Stimulated activated effector memory CD8-positive, alpha-beta T cell treated with anti-CD3 and anti-CD28 coated beads, Interleukin-12 subunit alpha, Interleukin-12 subunit beta, amount 100 ng/mL, for 72 hours (primary cell): ENCODE measurements around the gene ACBD5.
"Not testable (repeated sequence)": the region's sequence is repeated elsewhere in the genome, so short reads cannot be mapped to it uniquely, and the experiment has no call there.

ENCODE experiments used
- ATAC-seq: fragments of 150-1000 bp; cut with Tn5 transposase; 2 replicates; pipeline ENCODE4 v1.10.0; 2021
- DNase-seq, 2 donors: peaks; one replicate each; pipeline ENCODE4 v3.0.0; 2021 to 2022; ENCODE audit warnings: low spot score in 2 of 2
- H3K27ac Mint-ChIP-seq: one replicate; pipeline ENCODE4 v1.8.0; 2022; ENCODE audit warnings: mild to moderate bottlenecking, mixed read lengths
- H3K36me3 Mint-ChIP-seq: one replicate; pipeline ENCODE4 v1.8.0; 2022; ENCODE audit warnings: mild to moderate bottlenecking, mixed read lengths
- H3K4me1 Mint-ChIP-seq: one replicate; pipeline ENCODE4 v1.8.0; 2022; ENCODE audit warnings: mixed read lengths
- H3K4me3 Mint-ChIP-seq: one replicate; pipeline ENCODE4 v1.8.0; 2022; ENCODE audit warnings: mild to moderate bottlenecking, mixed read lengths
- H3K9me3 Mint-ChIP-seq: one replicate; pipeline ENCODE4 v1.8.0; 2022; ENCODE audit warnings: mixed read lengths

ACBD5 gene

DNA sequence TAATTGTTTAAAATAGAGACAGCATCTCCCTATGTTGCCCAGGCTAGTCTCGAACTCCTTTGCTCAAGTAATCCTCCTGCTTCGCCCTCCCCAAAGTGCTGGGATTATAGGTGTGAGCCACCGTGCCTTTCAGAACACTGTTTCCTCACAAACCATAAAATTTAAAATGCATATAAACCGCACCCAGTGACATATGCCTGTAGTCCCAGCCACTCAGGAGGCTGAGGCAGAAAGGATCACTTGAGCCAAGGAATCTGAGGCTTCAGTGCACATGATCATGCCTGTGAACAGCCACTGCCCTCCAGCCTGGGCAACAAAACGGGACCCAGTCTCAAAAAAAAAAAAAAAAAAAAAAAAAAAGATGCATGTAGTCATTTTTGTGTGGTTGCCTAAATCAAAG, 36.8 kb downstream of the ACBD5 start:
- Mint-ChIP-seq H3K4me1 (no peaks in the 10 kb centered on the region), H3K27ac (no peak overlapping the region), H3K36me3 (peaks cover 95% of the 10 kb centered on the region), H3K4me3 (no peak overlapping the region), H3K9me3 (no peaks in the 10 kb centered on the region)
- no peak for ATAC-seq
- no peak for DNase-seq

DNA sequence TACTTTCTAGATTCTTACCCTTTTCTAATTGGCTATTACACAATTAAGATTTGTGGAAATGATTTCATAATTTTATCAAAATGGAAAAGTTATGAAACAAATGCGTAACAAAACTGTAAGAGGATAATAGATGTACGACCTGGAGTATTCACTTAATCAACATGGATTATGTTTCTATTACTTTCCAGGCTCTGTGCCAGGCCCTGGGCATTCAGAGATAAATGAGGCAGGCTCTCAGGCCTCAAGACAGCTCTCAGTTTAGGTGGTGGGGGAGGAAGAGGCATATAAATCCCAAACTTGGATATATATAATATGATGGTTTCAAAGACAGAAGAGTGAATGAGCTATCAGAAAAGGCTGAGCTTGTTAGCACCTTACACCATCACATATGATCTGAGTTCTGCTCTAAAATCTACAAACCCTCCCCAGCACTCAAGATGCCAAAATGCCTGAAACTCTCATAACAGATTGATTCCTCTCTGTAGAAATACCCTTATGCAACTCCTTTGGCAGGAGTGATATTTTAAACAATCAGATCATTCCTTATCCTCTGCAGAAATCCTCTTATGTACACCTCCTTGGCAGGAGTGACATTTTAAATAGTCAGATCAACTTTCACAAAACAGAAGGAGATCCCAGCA, 42.5 kb downstream of the ACBD5 start:
- peak overlapping the region; percentile 8 for H3K27ac Mint-ChIP-seq
- no peaks in the 10 kb centered on the region for H3K4me1 Mint-ChIP-seq
- H3K36me3 Mint-ChIP-seq = peaks cover 81% of the 10 kb centered on the region
- no peak overlapping the region for H3K4me3 Mint-ChIP-seq
- DNase-seq (peak in 1 of 2 donors; percentile 26), ATAC-seq (no peak)
- no peaks in the 10 kb centered on the region for H3K9me3 Mint-ChIP-seq

DNA sequence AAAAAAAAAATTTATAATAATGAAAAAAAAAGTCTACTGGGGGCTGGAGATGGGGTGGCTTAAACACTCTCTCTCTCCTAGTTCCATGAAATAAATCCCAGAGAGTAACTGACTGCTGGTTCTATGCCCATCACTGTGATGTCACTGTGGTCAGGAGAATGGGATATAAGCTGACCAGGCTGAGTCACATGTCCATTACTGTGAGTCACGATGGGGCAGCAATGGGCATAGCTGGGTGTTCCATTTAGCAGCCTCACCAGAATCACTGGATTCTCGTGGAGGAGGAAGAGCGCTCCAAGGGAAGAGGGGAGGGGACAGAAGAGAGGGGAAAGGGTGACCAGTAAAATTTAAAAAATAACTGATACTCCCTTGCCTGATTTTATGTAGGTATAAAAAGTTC, 48.3 kb downstream of the ACBD5 start:
- Mint-ChIP-seq H3K4me1 (no peaks in the 10 kb centered on the region), H3K27ac (no peak overlapping the region), H3K36me3 (peaks cover 39% of the 10 kb centered on the region), H3K4me3 (no peak overlapping the region), H3K9me3 (no peaks in the 10 kb centered on the region)
- ATAC-seq (no peak), DNase-seq (peak in 1 of 2 donors; percentile 26)

DNA sequence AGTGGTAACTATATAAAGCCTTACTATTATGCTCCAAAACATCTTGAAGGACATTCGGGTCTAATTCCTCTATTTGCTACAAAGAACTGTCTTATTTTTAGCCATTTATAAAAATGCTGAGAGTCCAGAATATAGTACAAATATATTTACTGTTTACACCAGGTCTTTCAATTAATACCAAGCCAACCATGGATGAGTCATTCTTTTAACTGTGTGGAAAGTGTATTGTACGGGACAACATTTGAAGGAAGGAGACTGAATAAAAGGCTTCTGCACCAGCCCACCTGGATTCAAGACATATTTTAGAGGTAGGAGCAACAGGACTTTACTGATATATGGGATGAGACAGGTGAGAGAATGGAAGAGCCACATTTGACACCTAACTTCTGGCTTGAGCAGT, 50.1 kb downstream of the ACBD5 start:
- Mint-ChIP-seq H3K4me3 (no peak overlapping the region), H3K36me3 (peaks cover 39% of the 10 kb centered on the region), H3K4me1 (no peaks in the 10 kb centered on the region), H3K9me3 (no peaks in the 10 kb centered on the region), H3K27ac (no peak overlapping the region)
- ATAC-seq (no peak), DNase-seq (no peak)

DNA sequence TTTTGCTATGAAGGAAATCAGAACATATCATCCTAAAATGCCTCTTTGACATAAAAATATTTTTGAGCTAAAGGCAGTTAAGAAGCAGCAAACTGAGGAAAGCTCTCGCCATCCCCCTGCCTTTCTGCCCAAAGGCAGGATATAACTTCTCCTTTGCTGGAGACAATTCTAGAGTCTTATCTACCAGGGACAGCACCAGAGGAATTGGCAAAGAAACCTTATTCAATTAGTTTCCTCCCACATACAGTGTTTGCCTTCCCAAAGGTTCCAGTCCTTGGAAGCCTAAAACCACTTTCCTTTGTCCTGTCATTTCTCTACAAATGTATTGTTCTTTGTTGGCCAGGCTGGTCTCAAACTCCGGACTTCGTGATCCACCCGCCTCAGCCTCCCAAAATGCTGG, 51.7 kb downstream of the ACBD5 start:
- H3K27ac Mint-ChIP-seq = no peak overlapping the region
- DNase-seq (no peak), ATAC-seq (no peak)
- peaks cover 46% of the 10 kb centered on the region for H3K36me3 Mint-ChIP-seq
- H3K4me3 Mint-ChIP-seq = no peak overlapping the region
- no peaks in the 10 kb centered on the region for H3K9me3 Mint-ChIP-seq
- H3K4me1 Mint-ChIP-seq = no peaks in the 10 kb centered on the region

DNA sequence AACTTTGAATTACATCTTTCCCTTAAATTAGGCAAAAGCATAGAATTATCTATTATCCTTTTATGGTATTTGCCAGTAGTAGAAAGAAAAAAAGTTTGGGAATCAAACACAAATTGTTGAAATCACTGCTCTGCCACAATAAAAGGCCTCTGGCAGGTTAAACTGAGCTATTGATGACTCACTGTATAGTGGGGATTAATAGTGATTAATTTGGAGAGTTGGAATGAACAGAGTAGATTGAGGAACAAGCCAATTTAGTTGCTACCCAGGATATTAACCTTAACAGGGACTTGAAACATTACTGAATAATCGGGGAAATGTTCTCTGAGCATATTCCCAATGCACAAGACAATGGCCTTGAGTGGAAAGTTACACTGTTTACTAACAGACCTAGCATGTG, 52.3 kb downstream of the ACBD5 start:
- no peak for DNase-seq
- H3K9me3 Mint-ChIP-seq = no peaks in the 10 kb centered on the region
- no peak overlapping the region for H3K4me3 Mint-ChIP-seq
- no peak for ATAC-seq
- H3K27ac Mint-ChIP-seq = no peak overlapping the region
- peaks cover 47% of the 10 kb centered on the region for H3K36me3 Mint-ChIP-seq
- no peaks in the 10 kb centered on the region for H3K4me1 Mint-ChIP-seq

DNA sequence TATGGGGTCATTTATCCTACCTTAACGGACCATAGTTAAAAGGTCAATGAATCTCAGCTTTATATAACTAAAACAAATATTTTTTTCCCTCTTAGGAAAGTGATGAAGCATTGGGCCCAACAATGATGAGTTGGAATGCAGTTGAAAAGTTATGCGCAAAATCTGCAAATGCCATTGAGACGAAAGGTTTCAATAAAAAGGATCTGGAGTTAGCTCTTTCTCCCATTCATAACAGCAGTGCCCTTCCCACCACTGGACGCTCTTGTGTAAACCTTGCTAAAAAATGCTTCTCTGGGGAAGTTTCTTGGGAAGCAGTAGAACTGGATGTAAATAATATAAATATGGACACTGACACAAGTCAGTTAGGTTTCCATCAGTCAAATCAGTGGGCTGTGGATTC, 70.7 kb downstream of the ACBD5 start:
- Mint-ChIP-seq H3K4me1 (peaks cover 11% of the 10 kb centered on the region), H3K27ac (no peak overlapping the region), H3K36me3 (peaks cover 100% of the 10 kb centered on the region), H3K9me3 (no peaks in the 10 kb centered on the region), H3K4me3 (no peak overlapping the region)
- DNase-seq = peak in 1 of 2 donors; percentile 28
- ATAC-seq = no peak

DNA sequence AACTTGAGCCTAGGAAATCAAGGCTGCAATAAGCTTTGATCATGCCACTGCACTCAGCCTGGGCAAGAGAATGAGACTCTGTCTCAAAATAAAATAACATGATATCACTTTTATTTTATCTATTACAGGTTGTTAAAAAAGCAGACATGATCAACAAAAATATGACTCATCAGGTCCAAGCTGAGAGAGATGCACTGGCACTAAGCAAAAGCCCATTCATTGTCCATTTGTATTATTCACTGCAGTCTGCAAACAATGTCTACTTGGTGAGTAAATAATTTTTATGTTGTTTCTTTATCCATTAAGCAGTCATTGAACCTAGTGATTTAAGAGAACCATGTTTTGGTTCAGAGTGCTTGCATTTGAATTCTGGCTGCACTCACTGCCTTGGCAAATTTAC, 82.2 kb downstream of the ACBD5 start:
- H3K9me3 Mint-ChIP-seq = no peaks in the 10 kb centered on the region
- H3K36me3 Mint-ChIP-seq = peaks cover 100% of the 10 kb centered on the region
- H3K4me1 Mint-ChIP-seq = peaks cover 30% of the 10 kb centered on the region
- no peak overlapping the region for H3K27ac Mint-ChIP-seq
- DNase-seq = no peak
- no peak for ATAC-seq
- H3K4me3 Mint-ChIP-seq = peak overlapping the region; percentile 95

DNA sequence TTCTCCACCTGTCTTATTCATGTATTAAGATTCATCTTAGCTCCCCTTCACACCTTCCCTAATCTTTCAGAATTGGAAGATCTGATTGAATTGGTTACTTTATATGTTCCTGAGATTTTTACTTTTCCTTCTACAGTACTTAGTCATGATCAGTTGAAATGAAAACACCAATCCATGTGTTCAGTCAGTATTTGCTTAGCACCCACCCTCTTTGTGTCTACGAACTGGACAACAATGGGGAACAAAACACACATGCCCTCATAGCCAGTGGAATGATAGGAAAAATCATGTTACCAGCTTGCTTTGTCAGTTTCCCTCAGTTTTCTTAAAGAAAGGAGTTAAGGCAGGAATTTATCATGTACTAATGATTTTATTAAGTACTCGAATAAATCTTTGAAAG, 83.4 kb downstream of the ACBD5 start:
- peaks cover 100% of the 10 kb centered on the region for H3K36me3 Mint-ChIP-seq
- H3K27ac Mint-ChIP-seq = peak overlapping the region; percentile 100
- peaks cover 40% of the 10 kb centered on the region for H3K4me1 Mint-ChIP-seq
- ATAC-seq (no peak), DNase-seq (no peak)
- H3K4me3 Mint-ChIP-seq = peak overlapping the region; percentile 95
- no peaks in the 10 kb centered on the region for H3K9me3 Mint-ChIP-seq

DNA sequence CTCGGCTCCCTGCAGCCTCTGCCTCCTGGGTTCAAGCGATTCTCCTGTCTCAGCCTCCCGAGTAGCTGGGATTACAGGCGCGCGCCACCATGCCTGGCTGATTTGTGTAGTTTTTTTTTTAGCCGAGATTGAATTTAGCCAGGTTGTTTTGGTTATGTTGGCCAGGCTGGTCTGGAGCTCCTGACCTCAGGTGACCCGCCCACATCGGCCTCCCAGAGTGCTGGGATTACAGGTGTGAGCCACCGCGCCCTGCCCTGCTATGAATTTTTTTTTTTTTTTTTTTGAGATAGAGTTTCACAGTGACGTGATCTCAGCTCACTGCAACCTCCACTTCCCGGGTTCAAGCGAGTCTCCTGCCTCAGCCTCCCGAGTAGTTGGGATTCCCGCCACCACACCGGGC, 84.0 kb downstream of the ACBD5 start:
- Mint-ChIP-seq H3K27ac (peak overlapping the region; percentile 100), H3K36me3 (peaks cover 98% of the 10 kb centered on the region), H3K4me1 (peaks cover 43% of the 10 kb centered on the region), H3K4me3 (peak overlapping the region; percentile 95)
- peak in 1 of 2 donors; percentile 45 for DNase-seq
- not testable (repeated sequence) for H3K9me3 Mint-ChIP-seq, ATAC-seq

DNA sequence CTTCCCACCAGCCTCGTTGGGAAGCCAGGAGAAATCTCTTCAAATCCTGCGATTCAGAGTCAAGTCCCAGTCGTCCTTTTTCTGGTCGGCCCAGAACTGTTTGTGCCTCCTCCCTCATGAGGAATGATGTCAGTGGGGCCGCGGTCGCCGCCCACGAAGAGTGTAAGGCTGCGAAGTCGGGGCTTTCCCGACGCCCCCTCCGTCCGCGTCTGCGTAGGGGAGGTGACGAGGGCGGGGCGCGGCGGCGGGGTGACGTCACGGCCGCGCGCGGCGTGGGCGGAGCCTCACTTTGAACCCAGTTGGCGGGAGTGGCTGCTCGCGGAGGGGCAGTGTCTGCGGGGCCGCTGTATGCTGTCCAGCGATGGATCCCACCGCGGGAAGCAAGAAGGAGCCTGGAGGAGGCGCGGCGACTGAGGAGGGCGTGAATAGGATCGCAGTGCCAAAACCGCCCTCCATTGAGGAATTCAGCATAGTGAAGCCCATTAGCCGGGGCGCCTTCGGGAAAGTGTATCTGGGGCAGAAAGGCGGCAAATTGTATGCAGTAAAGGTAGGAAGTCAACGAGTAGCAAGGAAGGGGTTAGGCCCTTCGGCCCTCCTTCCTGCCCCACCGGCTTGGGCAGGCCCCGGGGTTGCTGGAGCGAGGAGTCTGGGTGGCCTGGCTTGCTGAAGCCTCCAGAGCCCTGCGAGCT, 85.4 kb downstream of the ACBD5 start, which contains the start of gene MASTL:
Gene MASTL, plus strand, starts transcription at position 287 of the 689 bp plus-strand sequence. Its CDS starts 75 bp downstream, at position 362.
- H3K4me1 Mint-ChIP-seq = peaks cover 48% of the 10 kb centered on the region
- peak within 1 kb of the TSS; percentile 100 for H3K27ac Mint-ChIP-seq
- no peaks in the 10 kb centered on the region for H3K9me3 Mint-ChIP-seq
- peak; percentile 89 for ATAC-seq
- DNase-seq = peak; percentile 93 to 96
- H3K4me3 Mint-ChIP-seq = peak within 1 kb of the TSS; percentile 95
- H3K36me3 Mint-ChIP-seq = peaks cover 98% of the 10 kb centered on the region

DNA sequence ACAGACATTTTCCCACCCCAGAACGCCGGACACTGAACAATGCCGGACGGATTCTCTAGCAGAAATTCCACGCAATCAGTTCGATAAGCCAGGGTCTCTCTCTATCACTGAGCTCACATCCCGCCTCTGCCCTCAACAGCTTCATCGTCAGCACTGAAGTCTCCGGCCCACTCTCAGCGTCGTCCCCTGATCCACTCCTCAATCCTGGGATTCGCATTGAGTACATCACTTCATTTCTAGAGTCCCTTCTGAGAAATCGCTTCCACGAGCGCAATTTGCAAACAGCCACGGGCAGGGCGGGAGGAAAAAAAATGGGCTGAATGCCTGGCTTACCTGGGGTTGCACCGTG, 86.8 kb downstream of the ACBD5 start:
- Mint-ChIP-seq H3K4me3 (peak overlapping the region; percentile 95), H3K27ac (peak overlapping the region; percentile 100), H3K9me3 (no peaks in the 10 kb centered on the region), H3K36me3 (peaks cover 98% of the 10 kb centered on the region), H3K4me1 (peaks cover 51% of the 10 kb centered on the region)
- peak; percentile 38 for ATAC-seq
- no peak for DNase-seq

DNA sequence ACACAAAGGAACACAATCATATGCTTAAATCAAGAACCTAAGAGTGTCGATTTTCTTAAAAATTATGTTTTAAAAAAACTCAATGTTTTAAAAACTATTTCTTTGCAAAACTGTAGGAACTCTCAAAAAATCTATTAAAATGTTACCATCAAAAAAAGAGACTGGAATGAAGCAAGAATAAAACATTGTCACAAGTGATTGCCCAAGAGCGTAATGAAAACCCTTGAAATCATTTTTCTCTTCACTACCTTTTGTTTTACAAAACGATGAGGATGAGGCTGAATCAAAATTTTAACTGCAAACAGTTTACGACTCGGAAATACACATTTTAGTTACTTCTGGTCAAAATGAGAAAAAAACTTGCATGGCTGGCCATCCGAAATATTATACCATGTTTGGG, 87.3 kb downstream of the ACBD5 start:
- H3K27ac Mint-ChIP-seq = peak overlapping the region; percentile 100
- ATAC-seq (no peak), DNase-seq (no peak)
- peaks cover 98% of the 10 kb centered on the region for H3K36me3 Mint-ChIP-seq
- no peaks in the 10 kb centered on the region for H3K9me3 Mint-ChIP-seq
- peak overlapping the region; percentile 95 for H3K4me3 Mint-ChIP-seq
- H3K4me1 Mint-ChIP-seq = peaks cover 52% of the 10 kb centered on the region

DNA sequence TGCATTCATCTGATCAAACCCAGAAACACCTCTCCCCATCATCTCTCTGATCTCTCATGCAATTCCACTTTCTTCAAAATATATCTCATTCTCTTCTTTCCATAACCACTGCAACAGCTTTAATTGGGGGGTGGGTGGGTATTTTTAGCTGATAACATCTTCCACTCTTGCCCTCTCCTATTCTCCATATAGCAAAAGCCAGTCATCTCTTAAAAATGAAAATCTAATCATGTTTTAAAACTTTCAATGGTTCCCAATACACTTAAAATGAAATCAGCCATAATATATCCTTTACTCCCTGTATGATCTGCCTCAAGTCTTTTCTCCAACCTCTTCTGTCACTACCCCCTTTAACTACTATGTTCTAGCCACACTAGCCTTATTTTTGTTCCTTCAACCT, 87.9 kb downstream of the ACBD5 start:
- Mint-ChIP-seq H3K4me1 (peaks cover 53% of the 10 kb centered on the region), H3K36me3 (peaks cover 98% of the 10 kb centered on the region), H3K4me3 (peak overlapping the region; percentile 95), H3K9me3 (no peaks in the 10 kb centered on the region), H3K27ac (peak overlapping the region; percentile 100)
- DNase-seq (no peak), ATAC-seq (no peak)

DNA sequence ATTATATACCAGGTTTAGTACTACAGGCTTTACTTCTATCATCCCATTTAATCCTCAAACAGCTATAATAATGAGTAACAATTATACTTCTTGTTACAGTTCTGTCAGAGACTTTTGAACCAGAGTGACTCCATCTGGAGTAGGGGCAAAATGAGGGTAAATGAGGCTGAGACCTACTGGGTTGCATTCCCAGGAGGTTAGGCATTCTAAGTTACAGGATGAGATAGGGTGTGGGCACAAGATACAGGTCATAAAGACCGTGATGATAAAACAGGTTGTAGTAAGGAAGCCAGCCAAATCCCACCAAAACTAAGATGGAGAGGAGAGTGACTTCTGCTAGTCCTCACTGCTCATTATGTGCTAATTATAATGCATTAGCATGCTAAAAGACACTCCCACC, 90.3 kb downstream of the ACBD5 start:
- H3K4me1 Mint-ChIP-seq = peaks cover 50% of the 10 kb centered on the region
- no peak overlapping the region for H3K27ac Mint-ChIP-seq
- no peak overlapping the region for H3K4me3 Mint-ChIP-seq
- no peak for ATAC-seq
- H3K36me3 Mint-ChIP-seq = peaks cover 98% of the 10 kb centered on the region
- H3K9me3 Mint-ChIP-seq = no peaks in the 10 kb centered on the region
- DNase-seq = no peak

DNA sequence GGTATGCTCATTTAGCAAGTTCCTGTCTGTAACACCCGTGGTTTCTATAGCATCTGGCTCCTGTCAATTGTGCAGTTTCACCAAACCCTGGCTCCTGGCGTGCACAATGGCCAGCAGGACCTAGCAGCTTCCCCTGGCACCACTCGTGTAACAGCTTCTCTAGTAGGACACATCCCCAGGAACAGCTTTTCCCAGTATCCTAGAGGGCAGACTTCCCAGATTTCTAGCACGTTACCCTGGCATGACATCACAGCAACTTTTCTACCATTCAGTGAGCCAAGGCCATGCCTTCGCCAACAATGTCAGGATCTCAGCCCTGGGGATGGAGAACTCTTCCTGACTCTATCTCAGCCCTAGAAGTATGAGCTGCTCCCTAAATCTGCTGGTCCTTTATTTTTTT, 92.9 kb downstream of the ACBD5 start:
- Mint-ChIP-seq H3K4me1 (peaks cover 33% of the 10 kb centered on the region), H3K4me3 (no peak overlapping the region), H3K27ac (peak overlapping the region; percentile 73), H3K36me3 (peaks cover 98% of the 10 kb centered on the region), H3K9me3 (no peaks in the 10 kb centered on the region)
- no peak for DNase-seq
- ATAC-seq = no peak
